Cerebellar cortex (tissue), 1 donor: ENCODE measurements around the gene PRR18.

Experiments
- DNase-seq: peaks from one replicate; pipeline ENCODE4 v3.0.0-alpha.2; 2015; ENCODE audit warnings: low spot score

Gene PRR18

GRCh38 chr6:166274739-166275370 lies 33.3 kb downstream of the PRR18 start:
- DNase-seq = no peak

GRCh38 chr6:166274163-166274562 lies 34.0 kb downstream of the PRR18 start:
- DNase-seq = no peak

DNA sequence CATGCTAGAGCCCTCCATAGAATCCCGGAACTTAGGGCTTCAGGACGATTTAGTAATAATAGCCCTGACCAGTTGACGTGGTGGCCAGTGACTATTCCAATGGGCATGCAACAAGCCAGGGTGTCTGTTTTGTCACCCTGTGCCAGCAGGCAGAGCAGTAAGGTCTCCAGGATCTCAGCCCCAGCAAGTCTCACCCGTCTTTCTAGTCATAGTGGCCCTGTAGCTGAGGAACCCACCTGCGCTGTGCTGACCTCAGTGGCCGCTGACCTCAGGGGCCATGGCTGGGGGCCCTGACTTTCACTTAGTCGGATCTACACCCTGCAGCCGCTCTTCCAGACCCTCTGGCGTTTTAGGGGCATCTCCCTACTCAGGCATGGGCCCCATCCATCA lies 36.8 kb downstream of the PRR18 start:
- no peak for DNase-seq

- DNase-seq = no peak
These were observed 37.4 kb downstream of the PRR18 start for GRCh38 chr6:166270706-166271375.

DNA sequence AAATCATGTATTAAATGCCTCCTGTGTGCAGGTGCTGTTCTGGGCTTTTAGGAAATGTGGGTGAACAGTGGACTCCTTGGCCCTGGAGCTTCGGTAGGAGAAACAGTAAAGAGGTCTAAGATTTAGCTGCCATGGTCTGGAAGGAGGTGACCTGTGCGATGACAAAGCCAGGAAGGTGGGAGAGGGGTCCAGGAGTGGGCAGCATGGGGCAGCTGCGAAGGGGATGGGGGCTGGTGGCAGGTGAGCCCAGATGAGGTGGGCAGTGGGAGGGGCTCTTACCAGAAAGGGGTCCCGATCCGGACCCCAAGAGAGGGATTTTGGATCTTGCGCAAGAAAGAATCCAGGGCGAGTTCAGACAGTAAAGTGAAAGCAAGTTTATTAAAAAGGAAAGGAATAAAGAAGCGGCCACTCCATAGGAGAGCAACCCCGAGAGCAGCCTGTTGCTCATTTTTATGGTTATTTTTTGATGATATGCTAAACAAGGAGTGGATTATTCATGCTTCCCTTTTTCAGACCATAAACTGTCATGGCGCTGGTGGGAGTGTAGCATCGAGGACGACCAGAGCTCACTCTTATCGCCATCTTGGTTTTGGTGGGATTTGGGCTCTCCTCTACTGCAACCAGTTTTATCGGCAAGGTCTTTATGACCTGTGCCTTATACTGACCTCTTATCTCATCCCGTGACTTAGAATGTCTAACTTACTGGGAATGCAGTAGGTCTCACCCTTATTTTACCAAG lies 38.7 kb downstream of the PRR18 start:
- no peak for DNase-seq

DNA sequence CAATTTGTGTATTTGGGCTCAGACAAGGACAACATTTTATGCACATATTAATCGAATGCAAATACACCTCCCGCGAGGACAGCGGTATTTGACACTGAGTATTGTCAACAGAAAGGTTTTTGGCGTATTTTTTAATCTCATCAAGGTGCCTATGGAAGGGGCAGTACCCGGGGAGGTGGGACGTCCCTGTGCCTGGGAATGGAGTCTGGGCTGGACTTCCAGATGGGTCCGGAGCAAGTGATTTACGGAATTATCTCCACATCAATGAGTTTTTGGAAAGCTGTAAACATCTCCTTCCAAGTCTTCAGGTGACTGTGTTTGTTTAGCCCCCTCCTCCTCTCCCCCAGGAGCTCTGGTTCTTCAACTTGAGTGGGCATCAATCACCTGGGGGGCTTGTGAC lies 39.8 kb downstream of the PRR18 start:
- DNase-seq = no peak

DNA sequence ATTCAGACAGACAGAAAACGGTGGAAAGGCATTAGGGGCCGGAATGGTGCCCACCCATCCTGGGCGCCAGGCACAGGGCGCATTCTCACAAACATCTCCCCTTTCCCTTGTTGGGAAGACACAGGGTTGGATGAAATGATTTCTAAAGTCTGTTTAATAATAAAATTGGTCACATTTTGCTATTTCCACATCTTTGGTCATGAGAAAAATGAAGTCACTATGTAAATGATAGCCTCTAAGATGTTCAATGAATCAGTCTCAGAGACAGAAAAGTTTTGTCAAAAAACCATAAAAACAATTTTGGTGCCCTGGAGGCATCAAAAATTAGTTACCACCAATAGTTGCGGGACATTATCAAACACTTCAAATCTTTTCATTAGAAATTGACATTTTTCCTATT lies 40.7 kb downstream of the PRR18 start:
- DNase-seq = no peak

GRCh38 chr6:166266336-166266735 lies 41.9 kb downstream of the PRR18 start:
- no peak for DNase-seq

- no peak for DNase-seq
These were observed 45.3 kb downstream of the PRR18 start for GRCh38 chr6:166262743-166263515.

- DNase-seq = no peak
These were observed 48.8 kb downstream of the PRR18 start for GRCh38 chr6:166259296-166259977.

- no peak for DNase-seq
These were observed 49.3 kb downstream of the PRR18 start for GRCh38 chr6:166258854-166259276.

DNA sequence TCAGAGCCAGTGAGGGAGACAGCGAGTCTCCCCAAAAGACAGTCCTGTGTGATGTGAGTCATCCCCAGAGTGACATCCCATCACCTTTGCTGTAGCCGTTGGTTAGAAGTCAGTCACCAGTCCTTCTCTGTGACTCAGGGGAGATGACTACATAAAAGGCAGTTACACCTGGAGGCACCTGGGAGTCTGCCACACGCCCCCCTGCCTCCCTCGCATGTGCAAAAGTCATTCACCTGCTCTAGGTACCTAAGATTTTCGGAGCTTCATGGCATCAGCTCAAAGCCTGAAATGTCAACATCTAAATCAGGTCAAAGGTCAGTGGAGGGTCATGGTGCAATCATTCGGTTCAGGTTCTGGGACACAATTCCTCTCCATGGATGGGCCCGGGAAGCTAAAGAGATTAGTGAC lies 50.3 kb downstream of the PRR18 start:
- DNase-seq = no peak
